H1 (cell line): ENCODE data around the gene TBC1D16. TPM values are rescaled to one million over a fixed set of nuclear protein-coding genes. Genes with fewer than 3 reads are reported as not detected.

Source experiments
- CTCF ChIA-PET: fragments of 300-600 bp; sonication (Branson Sonifier 250); formaldehyde crosslinking; loops from one replicate; lab custom pipeline; 2021; ENCODE audit not compliant: partially characterized antibody; lab: Charles Lee
- POLR2A ChIA-PET: fragments of 300-600 bp; sonication (Branson Sonifier 250); formaldehyde crosslinking; loops from one replicate; lab custom pipeline; 2021; ENCODE audit warnings: inconsistent platforms; ENCODE audit not compliant: partially characterized antibody; lab: Charles Lee
- DNase-seq, 2 experiments: peaks; one replicate each; pipeline versions ENCODE4 v3.0.0 to v3.0.0-alpha.2; 2010 to 2022; ENCODE audit warnings: low spot score in 2 of 2, low read depth in 1 of 2, mixed read lengths in 1 of 2
- FAIRE-seq: peaks from 2 replicates; lab custom pipeline; 2011; peaks lifted over from hg19 to GRCh38; lab: Jason Lieb, UNC
- H2AFZ ChIP-seq: 2 replicates; pipeline ENCODE4 v1.8.1; 2012; ENCODE audit warnings: low read length, inconsistent platforms
- H2AK5ac ChIP-seq: 2 replicates; pipeline ENCODE4 v1.6.1; 2013; ENCODE audit warnings: low read depth, low read length
- H2BK120ac ChIP-seq: replicated peaks from 2 replicates; pipeline ENCODE3; 2013; ENCODE audit warnings: low read depth, low read length, inconsistent platforms
- H2BK12ac ChIP-seq: 2 replicates; pipeline ENCODE4 v1.6.1; 2013; ENCODE audit warnings: low read depth, low read length
- H2BK15ac ChIP-seq: 2 replicates; pipeline ENCODE4 v1.6.1; 2013; ENCODE audit warnings: low read length
- H2BK20ac ChIP-seq: 2 replicates; pipeline ENCODE4 v1.6.1; 2013; ENCODE audit warnings: low read length
- H2BK5ac ChIP-seq: 2 replicates; pipeline ENCODE4 v1.6.1; 2013; ENCODE audit warnings: low read depth, low read length
- H3K14ac ChIP-seq: 2 replicates; pipeline ENCODE4 v1.6.1; 2013; ENCODE audit warnings: inconsistent platforms; ENCODE audit not compliant: insufficient read length
- H3K18ac ChIP-seq: 2 replicates; pipeline ENCODE4 v1.6.1; 2013; ENCODE audit warnings: low read length; ENCODE audit errors: extremely low read depth
- H3K23ac ChIP-seq: 2 replicates; pipeline ENCODE4 v1.6.1; 2013; ENCODE audit warnings: inconsistent platforms; ENCODE audit not compliant: insufficient read length
- H3K23me2 ChIP-seq: 2 replicates; pipeline ENCODE4 v1.6.1; 2013; ENCODE audit warnings: low read depth, low read length
- H3K27ac ChIP-seq: 2 replicates; pipeline ENCODE4 v1.6.1; 2011; ENCODE audit warnings: low read depth, low read length, inconsistent platforms
- H3K27me3 ChIP-seq, 4 experiments: replicated peaks in 1 of 4; 1 replicate in 1 of 4; 2 replicates in 3 of 4; pipeline versions ENCODE4 v1.6.1 to v1.8.1; 2011 to 2013; ENCODE audit warnings: low read length in 3 of 4, mild to moderate bottlenecking in 3 of 4, inconsistent platforms in 2 of 4, mixed read lengths in 2 of 4, moderate library complexity in 1 of 4; ENCODE audit not compliant: control insufficient read depth in 3 of 4, insufficient read depth in 3 of 4; ENCODE audit errors: extremely low read depth in 1 of 4
- H3K36me3 ChIP-seq, 4 experiments: 2 replicates each; pipeline versions ENCODE4 v1.6.1 to v1.8.1; 2011 to 2013; ENCODE audit warnings: mild to moderate bottlenecking in 4 of 4, low read length in 3 of 4, moderate library complexity in 2 of 4, control low read depth in 1 of 4, inconsistent platforms in 1 of 4; ENCODE audit not compliant: insufficient read depth in 4 of 4, control insufficient read depth in 2 of 4
- H3K4ac ChIP-seq: replicated peaks from 2 replicates; pipeline ENCODE3; 2013; ENCODE audit warnings: low read length, low read depth, mixed read lengths, inconsistent platforms; ENCODE audit not compliant: insufficient read length
- H3K4me1 ChIP-seq, 4 experiments: replicated peaks in 1 of 4; 1 replicate in 1 of 4; 2 replicates in 3 of 4; pipeline versions ENCODE4 v1.6.1 to v1.8.1; 2011 to 2013; ENCODE audit warnings: low read length in 3 of 4, inconsistent platforms in 2 of 4, mixed read lengths in 1 of 4; ENCODE audit not compliant: insufficient read depth in 4 of 4, control insufficient read depth in 3 of 4
- H3K4me2 ChIP-seq, 2 experiments: 2 replicates each; pipeline versions ENCODE4 v1.6.1 to v1.8.1; 2011 to 2013; ENCODE audit warnings: low read depth in 2 of 2, low read length in 2 of 2, control low read depth in 1 of 2, inconsistent platforms in 1 of 2, mild to moderate bottlenecking in 1 of 2; ENCODE audit not compliant: insufficient read depth in 1 of 2
- H3K4me3 ChIP-seq, 4 experiments: fragments of 200-600, 300-600 bp in 1 of 4; sonication (generic), shearing (Covaris generic), sonication (Bioruptor Twin) in 1 of 4; 2 replicates each; pipeline versions ENCODE4 v1.5.1 to v1.8.1; 2011 to 2016; ENCODE audit warnings: low read length in 4 of 4, low read depth in 3 of 4, control low read depth in 2 of 4, inconsistent platforms in 2 of 4, mild to moderate bottlenecking in 2 of 4, mixed read lengths in 1 of 4, moderate library complexity in 1 of 4; ENCODE audit not compliant: insufficient read depth in 2 of 4; ENCODE audit errors: extremely low read depth in 1 of 4
- H3K56ac ChIP-seq: replicated peaks from 2 replicates; pipeline ENCODE3; 2013; ENCODE audit warnings: low read depth, mild to moderate bottlenecking, mixed read lengths, low read length, inconsistent platforms; ENCODE audit not compliant: insufficient read length
- H3K79me1 ChIP-seq: 2 replicates; pipeline ENCODE4 v1.6.1; 2013; ENCODE audit warnings: low read depth, low read length, control low read depth
- H3K79me2 ChIP-seq, 2 experiments: 2 replicates each; pipeline versions ENCODE4 v1.6.1 to v1.8.1; 2012 to 2013; ENCODE audit warnings: low read length in 2 of 2, mild to moderate bottlenecking in 2 of 2, inconsistent platforms in 1 of 2; ENCODE audit not compliant: insufficient read depth in 2 of 2, control insufficient read depth in 1 of 2
- H3K9ac ChIP-seq, 4 experiments: replicated peaks in 1 of 4; 1 replicate in 1 of 4; 2 replicates in 3 of 4; pipeline versions ENCODE4 v1.6.1 to v1.8.1; 2011 to 2013; ENCODE audit warnings: low read depth in 3 of 4, low read length in 3 of 4, control low read depth in 2 of 4, mild to moderate bottlenecking in 2 of 4, moderate library complexity in 2 of 4, inconsistent platforms in 1 of 4; ENCODE audit errors: extremely low read depth in 1 of 4
- H3K9me3 ChIP-seq, 2 experiments: 2 replicates each; pipeline versions ENCODE4 v1.6.1 to v1.8.1; 2012 to 2013; ENCODE audit warnings: mild to moderate bottlenecking in 2 of 2, moderate library complexity in 2 of 2, control low read depth in 1 of 2, inconsistent platforms in 1 of 2, low read depth in 1 of 2, low read length in 1 of 2, mixed read lengths in 1 of 2; ENCODE audit not compliant: insufficient read depth in 2 of 2
- H4K20me1 ChIP-seq, 2 experiments: replicated peaks in 1 of 2; 2 replicates each; pipeline versions ENCODE3 to v1.8.1; 2011 to 2013; ENCODE audit warnings: inconsistent platforms in 2 of 2, low read length in 2 of 2, mild to moderate bottlenecking in 1 of 2; ENCODE audit not compliant: insufficient read depth in 2 of 2, control insufficient read depth in 1 of 2
- H4K5ac ChIP-seq: 2 replicates; pipeline ENCODE4 v1.6.1; 2013; ENCODE audit warnings: low read length, low read depth, mixed read lengths, inconsistent platforms; ENCODE audit not compliant: insufficient read length
- H4K8ac ChIP-seq: 2 replicates; pipeline ENCODE4 v1.8.0; 2013; ENCODE audit warnings: mild to moderate bottlenecking, moderate library complexity, low read length, inconsistent platforms; ENCODE audit not compliant: insufficient read depth; ENCODE audit errors: extremely low read depth
- H4K91ac ChIP-seq: replicated peaks from 2 replicates; pipeline ENCODE3; 2013; ENCODE audit warnings: low read length, mixed read lengths, inconsistent platforms; ENCODE audit not compliant: insufficient read length
- CBX8 ChIP-seq: fragments of 300-800, 300-1000 bp; sonication (generic); IDR thresholded peaks from 2 replicates; pipeline ENCODE4 v1.7.1; 2016; ENCODE audit warnings: low read depth, low read length, borderline replicate concordance
- CHD1 ChIP-seq: IDR thresholded peaks from 2 replicates; pipeline ENCODE4 v1.6.1; 2012; ENCODE audit warnings: low read depth, low read length, improper control_type of control experiment
- EP300 ChIP-seq, 2 experiments: IDR thresholded peaks; 1 replicate in 1 of 2; 2 replicates in 1 of 2; pipeline ENCODE4 v1.6.1; 2011 to 2012; ENCODE audit warnings: low read depth in 2 of 2, low read length in 2 of 2, mild to moderate bottlenecking in 2 of 2, borderline replicate concordance in 1 of 2, inconsistent platforms in 1 of 2, moderate library complexity in 1 of 2
- RXRA ChIP-seq: IDR thresholded peaks from 2 replicates; pipeline ENCODE4 v1.6.1; 2011; ENCODE audit warnings: low read depth, mild to moderate bottlenecking, low read length, moderate library complexity; ENCODE audit not compliant: insufficient read depth
- YY1 ChIP-seq: IDR thresholded peaks from 2 replicates; pipeline ENCODE4 v1.6.1; 2011; ENCODE audit warnings: low read depth, mild to moderate bottlenecking, low read length
- WGBS, 2 experiments: shearing (Covaris generic) in 1 of 2; methylation state at CpG; one replicate each; pipeline versions ENCODE4 v1.1.6 to v1.1.7; 2013 to 2015; ENCODE audit warnings: low lambda C conversion rate in 2 of 2, mixed read lengths in 2 of 2, inconsistent platforms in 1 of 2, low coverage in 1 of 2, missing lambda C conversion rate in 1 of 2; ENCODE audit not compliant: insufficient replicate concordance in 2 of 2, insufficient coverage in 1 of 2, insufficient read length in 1 of 2; ENCODE audit errors: extremely low coverage in 1 of 2, missing lambda C conversion rate in 1 of 2; 5-methylcytosine and 5-hydroxymethylcytosine counted together
- polyA plus RNA-seq, 7 experiments: library from polyadenylated mRNA; depleted of rRNA in 3 of 7; stranded (reverse) in 5 of 7; unstranded in 2 of 7; fragments of >200 nt in 5 of 7; fragments of 200-250 nt in 2 of 7; gene quantifications; 1 replicate in 5 of 7; 2 replicates in 1 of 7; 4 replicates in 1 of 7; pipeline versions ENCODE4 v1.2.1 to v1.2.3, GENCODE V29; 2011 to 2013; ENCODE audit warnings: missing spikeins in 2 of 7, mixed read lengths in 2 of 7
- total RNA-seq: library from RNA; stranded (reverse); fragmentation: NEBNext Ultra II Directional; extraction: Animal tissue kit (Norgen Biotek cat#: 25700); gene quantifications from 2 replicates; pipeline ENCODE4 v1.2.1, GENCODE V29; 2021

The TBC1D16 gene
- total and polyA plus RNA-seq, 2 of the 8 experiments (the other 6 are each of a cell fraction or from before 2014, with no cell fraction given) = 21.1 to 109 TPM

- ChIA-PET CTCF (interaction anchor here (1.1 to 2.1 kb wide), 7 partner anchors 13 to 63 kb away, joined by 3 to 8 read pairs (median 4); no protein-coding TSS in a partner anchor), POLR2A (interaction anchor here (0.7 kb wide), 1 partner anchor 99 kb away, joined by 3 read pairs; no protein-coding TSS in a partner anchor)
- H3K23me2 ChIP-seq = no peaks in the 10 kb centered on the region
- no peak overlapping the region for H2AK5ac ChIP-seq
- FAIRE-seq (no peak), DNase-seq (no peak)
- no peak overlapping the region for H3K27ac ChIP-seq
- H3K23ac ChIP-seq = no peak overlapping the region
- no peaks in the 10 kb centered on the region for H3K79me1 ChIP-seq
- no peak overlapping the region for H4K91ac ChIP-seq
- H2BK20ac ChIP-seq = no peak overlapping the region
- WGBS, 2 experiments = 70% methylated on average over 16 of the region's 16 CpGs; no CpG with 5 or more reads in 1 of the 2 experiments
- H4K8ac ChIP-seq = peak overlapping the region; percentile 86; the same call in 1 of the 2 replicates
- H3K9me3 ChIP-seq = no peaks in the 10 kb centered on the region
- no peak overlapping the region for H3K14ac ChIP-seq
- H2AFZ ChIP-seq = no peak overlapping the region
- no peak overlapping the region for H3K4me2 ChIP-seq
- H4K20me1 ChIP-seq = no peaks in the 10 kb centered on the region
- H3K4ac ChIP-seq = no peak overlapping the region
- no peaks in the 10 kb centered on the region for H3K36me3 ChIP-seq
- no peak overlapping the region for H2BK15ac ChIP-seq
- no peak overlapping the region for H2BK12ac ChIP-seq
- peak overlapping the region; percentile 54 for H2BK120ac ChIP-seq
- peaks cover 0 to 3% (median 0%) of the 10 kb centered on the region in 4 experiments; a peak in 1 of 7 replicates for H3K4me1 ChIP-seq
- H3K56ac ChIP-seq = no peak overlapping the region
- no peak overlapping the region for H3K4me3 ChIP-seq
- no peak overlapping the region for H3K9ac ChIP-seq
- TF ChIP-seq RXRA (no peak), CBX8 (no peak), EP300 (IDR thresholded peaks at IDR 0.05; ENCODE audit: borderline replicate concordance in 1 of 2, low read depth in 2 of 2, low read length in 2 of 2) (no peak), CHD1 (no peak), YY1 (no peak)
- no peak overlapping the region for H4K5ac ChIP-seq
- H3K79me2 ChIP-seq = no peaks in the 10 kb centered on the region
- H3K18ac ChIP-seq = no peak overlapping the region
- no peaks in the 10 kb centered on the region; a peak in 2 of 7 replicates for H3K27me3 ChIP-seq
- H2BK5ac ChIP-seq = no peak overlapping the region
Measured at GRCh38 chr17:79907850-79908249, 127.8 kb downstream of the TBC1D16 start.
